OCI-LY1 (cell line): Measurements from ENCODE around the gene WDR70.
A peak's percentile ranks its signal among the peaks of the same experiment; 100 is the strongest.
"Not testable (repeated sequence)": the region's sequence is repeated elsewhere in the genome, so short reads cannot be mapped to it uniquely, and the experiment has no call there.

ENCODE experiments used
- H2AFZ ChIP-seq: fragments of 200-600 bp; sonication (generic), shearing (Covaris generic); 2 replicates; pipeline ENCODE4 v1.6.0; 2014; ENCODE audit warnings: antibody characterized with exemption, mild to moderate bottlenecking, low read length
- H3F3A ChIP-seq: fragments of 200-600 bp; sonication (generic), shearing (Covaris generic); 2 replicates; pipeline ENCODE4 v1.6.0; 2014; ENCODE audit warnings: mild to moderate bottlenecking, antibody characterized with exemption, low read length, moderate library complexity; ENCODE audit not compliant: insufficient read depth
- H3K27ac ChIP-seq: fragments of 200-600 bp; sonication (generic); 2 replicates; pipeline ENCODE4 v1.5.1; 2014; ENCODE audit warnings: low read length, mixed run types, mild to moderate bottlenecking, low read depth; ENCODE audit not compliant: poor library complexity, severe bottlenecking
- H3K27me3 ChIP-seq: fragments of 200-600 bp; sonication (generic); 2 replicates; pipeline ENCODE4 v1.6.0; 2014; ENCODE audit warnings: antibody characterized with exemption, mild to moderate bottlenecking, low read length, moderate library complexity; ENCODE audit not compliant: insufficient read depth
- H3K36me3 ChIP-seq: fragments of 200-600 bp; sonication (generic); 2 replicates; pipeline ENCODE4 v1.6.1; 2014; ENCODE audit warnings: mild to moderate bottlenecking, antibody characterized with exemption, low read length, moderate library complexity, mixed read lengths; ENCODE audit not compliant: insufficient read depth
- H3K4me1 ChIP-seq: fragments of 200-600 bp; sonication (generic); 2 replicates; pipeline ENCODE4 v1.5.1; 2014; ENCODE audit warnings: mild to moderate bottlenecking, low read length, moderate library complexity; ENCODE audit not compliant: insufficient read depth, severe bottlenecking
- H3K4me2 ChIP-seq: fragments of 200-600 bp; sonication (generic), shearing (Covaris generic); 2 replicates; pipeline ENCODE4 v1.6.1; 2014; ENCODE audit warnings: low read length
- H3K4me3 ChIP-seq: fragments of 200-600 bp; sonication (generic); 2 replicates; pipeline ENCODE4 v1.5.1; 2014; ENCODE audit warnings: low read length, low read depth, mild to moderate bottlenecking, mixed read lengths; ENCODE audit not compliant: poor library complexity, severe bottlenecking
- H3K79me2 ChIP-seq: fragments of 200-600 bp; shearing (Covaris generic); 2 replicates; pipeline ENCODE4 v1.6.1; 2016; ENCODE audit warnings: mixed run types, low read length, mixed read lengths; ENCODE audit not compliant: insufficient read depth
- H3K9ac ChIP-seq: fragments of 200-600 bp; sonication (generic), shearing (Covaris generic); 2 replicates; pipeline ENCODE4 v1.6.1; 2014; ENCODE audit warnings: mild to moderate bottlenecking, low read length, mixed read lengths
- H3K9me2 ChIP-seq: fragments of 200-600 bp; sonication (generic), shearing (Covaris generic); 2 replicates; pipeline ENCODE4 v1.6.1; 2014; ENCODE audit warnings: low read depth, mild to moderate bottlenecking, low read length, mixed read lengths
- H3K9me3 ChIP-seq: fragments of 200-600 bp; shearing (Covaris generic); 2 replicates; pipeline ENCODE4 v1.6.1; 2014; ENCODE audit warnings: low read length, mixed read lengths
- H4K20me1 ChIP-seq: fragments of 200-600 bp; sonication (generic), shearing (Covaris generic); 2 replicates; pipeline ENCODE4 v1.6.0; 2016; ENCODE audit warnings: mild to moderate bottlenecking, low read length; ENCODE audit not compliant: insufficient read depth
- EZH2 ChIP-seq: fragments of 200-600 bp; sonication (generic), shearing (Covaris generic); IDR thresholded peaks from 2 replicates; pipeline ENCODE4 v1.8.0; 2017; ENCODE audit warnings: borderline replicate concordance, mixed run types, mild to moderate bottlenecking, antibody characterized with exemption, low read length, moderate library complexity, mixed read lengths
- TF ChIP-seq, protein P1 (sequence below): fragments of 200-600 bp; sonication (generic), shearing (Covaris generic); IDR thresholded peaks from 2 replicates; pipeline ENCODE4 v1.5.1; 2017; ENCODE audit warnings: mild to moderate bottlenecking, antibody characterized with exemption, low read length, moderate library complexity, mixed read lengths

The WDR70 gene

DNA sequence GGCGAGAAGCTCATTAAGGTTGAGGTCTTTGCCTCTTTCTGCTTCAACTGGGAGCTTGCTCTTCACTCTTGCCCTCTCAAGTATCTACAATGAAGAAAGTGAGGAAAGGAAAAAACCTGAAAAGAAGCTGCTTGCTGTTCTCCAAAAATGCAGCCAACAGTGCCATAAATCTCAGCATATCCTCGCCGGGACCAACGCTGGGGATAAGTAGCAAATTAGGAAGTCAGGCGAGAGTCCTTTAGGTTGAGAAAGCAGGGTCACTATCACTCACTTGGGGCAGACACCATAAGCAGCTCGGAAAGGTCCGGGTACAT, 8.6 kb upstream of the WDR70 start:
- TF ChIP-seq, protein P1, sequence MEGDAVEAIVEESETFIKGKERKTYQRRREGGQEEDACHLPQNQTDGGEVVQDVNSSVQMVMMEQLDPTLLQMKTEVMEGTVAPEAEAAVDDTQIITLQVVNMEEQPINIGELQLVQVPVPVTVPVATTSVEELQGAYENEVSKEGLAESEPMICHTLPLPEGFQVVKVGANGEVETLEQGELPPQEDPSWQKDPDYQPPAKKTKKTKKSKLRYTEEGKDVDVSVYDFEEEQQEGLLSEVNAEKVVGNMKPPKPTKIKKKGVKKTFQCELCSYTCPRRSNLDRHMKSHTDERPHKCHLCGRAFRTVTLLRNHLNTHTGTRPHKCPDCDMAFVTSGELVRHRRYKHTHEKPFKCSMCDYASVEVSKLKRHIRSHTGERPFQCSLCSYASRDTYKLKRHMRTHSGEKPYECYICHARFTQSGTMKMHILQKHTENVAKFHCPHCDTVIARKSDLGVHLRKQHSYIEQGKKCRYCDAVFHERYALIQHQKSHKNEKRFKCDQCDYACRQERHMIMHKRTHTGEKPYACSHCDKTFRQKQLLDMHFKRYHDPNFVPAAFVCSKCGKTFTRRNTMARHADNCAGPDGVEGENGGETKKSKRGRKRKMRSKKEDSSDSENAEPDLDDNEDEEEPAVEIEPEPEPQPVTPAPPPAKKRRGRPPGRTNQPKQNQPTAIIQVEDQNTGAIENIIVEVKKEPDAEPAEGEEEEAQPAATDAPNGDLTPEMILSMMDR: no peak
- TF ChIP-seq EZH2: no peak

DNA sequence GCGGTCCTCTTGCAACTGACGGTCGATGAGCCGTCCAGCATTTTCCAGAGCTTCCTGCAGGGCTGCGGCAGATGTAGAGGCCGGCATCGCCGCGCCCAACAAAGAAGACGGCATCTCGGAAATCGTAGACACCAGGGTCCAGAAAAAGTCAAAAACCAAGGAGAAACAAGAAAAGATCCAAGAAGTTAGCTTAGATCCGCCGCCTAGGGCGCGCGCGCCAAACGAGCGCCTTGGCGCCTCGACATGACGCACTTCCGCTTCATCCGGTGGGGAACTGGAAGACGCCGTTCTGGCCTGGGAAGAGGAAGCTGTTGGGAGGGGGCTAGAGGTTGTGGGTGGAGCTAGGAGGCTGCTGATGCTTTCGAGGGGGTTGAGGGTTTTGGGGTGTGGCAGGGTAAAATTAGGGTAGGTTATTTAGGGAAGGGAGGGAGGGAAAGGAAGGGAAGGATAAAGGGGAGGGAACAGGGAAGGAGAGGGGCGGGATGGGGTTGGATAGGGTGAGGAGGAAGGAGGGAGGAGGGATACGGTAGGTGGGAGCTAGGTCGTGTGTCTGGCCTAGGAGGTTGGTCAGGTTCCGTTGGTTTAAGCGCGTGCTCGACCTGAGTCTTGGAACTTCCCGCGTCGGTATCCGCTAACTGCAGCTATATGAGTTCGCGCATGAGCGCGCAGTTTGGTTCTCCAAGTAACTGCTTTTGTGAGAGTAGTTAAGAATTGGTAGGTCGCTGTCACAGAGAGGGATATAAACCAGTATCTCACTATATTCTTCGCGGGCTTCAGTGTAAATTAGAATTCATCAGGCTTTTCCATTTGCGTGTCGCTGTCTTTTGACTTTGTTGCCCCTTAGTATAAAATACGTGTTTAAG, 8.0 kb upstream of the WDR70 start, which contains the start of gene NUP155:
Gene NUP155 (minus strand): TSS at position 243 of the 863 bp plus-strand sequence. CDS start 129 bp downstream, at position 114.
- no peaks in the 10 kb centered on the region for H3K27me3 ChIP-seq
- no peaks in the 10 kb centered on the region for H3K9me2 ChIP-seq
- peak within 1 kb of the TSS; percentile 92 for H3K4me2 ChIP-seq
- TF ChIP-seq, protein P1: no peak
- TF ChIP-seq EZH2: no peak
- peaks cover 9% of the 10 kb centered on the region; the same call in 1 of the 2 replicates for H3K36me3 ChIP-seq
- peaks cover 46% of the 10 kb centered on the region for H3K79me2 ChIP-seq
- peaks cover 31% of the 10 kb centered on the region for H3K4me1 ChIP-seq
- no peaks in the 10 kb centered on the region for H3K9me3 ChIP-seq
- no peaks in the 10 kb centered on the region for H4K20me1 ChIP-seq
- H2AFZ ChIP-seq: no peak within 1 kb of the TSS
- H3K9ac ChIP-seq: peak within 1 kb of the TSS; percentile 97
- no peaks in the 10 kb centered on the region for H3F3A ChIP-seq
- H3K27ac ChIP-seq: peak within 1 kb of the TSS; percentile 62
- peak within 1 kb of the TSS; percentile 99 for H3K4me3 ChIP-seq

More for the DNA sequence above, 8.6 kb upstream of the WDR70 start:
- no peaks in the 10 kb centered on the region for H4K20me1 ChIP-seq
- H3K9ac ChIP-seq: peak overlapping the region; percentile 97
- peaks cover 12% of the 10 kb centered on the region; the same call in 1 of the 2 replicates for H3K36me3 ChIP-seq
- peak overlapping the region; percentile 92 for H3K4me2 ChIP-seq
- H3K27ac ChIP-seq: peak overlapping the region; percentile 62
- H3F3A ChIP-seq: no peaks in the 10 kb centered on the region
- H3K9me3 ChIP-seq: no peaks in the 10 kb centered on the region
- H3K27me3 ChIP-seq: no peaks in the 10 kb centered on the region
- peak overlapping the region; percentile 99 for H3K4me3 ChIP-seq
- no peak overlapping the region for H2AFZ ChIP-seq
- H3K79me2 ChIP-seq: peaks cover 51% of the 10 kb centered on the region
- H3K9me2 ChIP-seq: no peaks in the 10 kb centered on the region
- peaks cover 31% of the 10 kb centered on the region for H3K4me1 ChIP-seq

DNA sequence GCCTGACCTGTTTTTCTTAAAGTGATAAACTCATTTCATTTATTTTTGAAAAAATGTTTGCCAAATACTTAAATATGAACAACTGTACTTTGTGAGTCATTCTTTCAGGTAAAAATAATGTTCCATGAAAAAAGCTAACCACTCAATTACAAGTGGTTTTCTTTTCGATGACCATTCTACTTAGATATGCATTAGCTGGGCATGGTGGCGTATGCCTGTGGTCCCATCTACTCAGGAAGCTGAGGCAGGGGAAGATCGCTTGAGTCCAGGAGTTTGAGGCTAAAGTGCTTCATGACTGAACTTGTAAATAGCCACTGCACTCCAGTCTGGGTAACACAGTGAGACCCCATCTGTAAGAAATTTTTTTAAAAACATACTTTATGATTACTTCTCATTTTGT, 4.0 kb upstream of the WDR70 start:
- Histone ChIP-seq H3K9ac (no peak overlapping the region), H3K27ac (no peak overlapping the region), H3K9me2 (no peaks in the 10 kb centered on the region), H4K20me1 (no peaks in the 10 kb centered on the region), H3K4me2 (no peak overlapping the region), H3K4me1 (peaks cover 13% of the 10 kb centered on the region), H3K9me3 (no peaks in the 10 kb centered on the region), H3K27me3 (no peaks in the 10 kb centered on the region), H3K4me3 (no peak overlapping the region), H3F3A (no peaks in the 10 kb centered on the region), H2AFZ (no peak overlapping the region), H3K79me2 (peaks cover 13% of the 10 kb centered on the region), H3K36me3 (no peaks in the 10 kb centered on the region)
- TF ChIP-seq, protein P1: no peak
- TF ChIP-seq EZH2: no peak

DNA sequence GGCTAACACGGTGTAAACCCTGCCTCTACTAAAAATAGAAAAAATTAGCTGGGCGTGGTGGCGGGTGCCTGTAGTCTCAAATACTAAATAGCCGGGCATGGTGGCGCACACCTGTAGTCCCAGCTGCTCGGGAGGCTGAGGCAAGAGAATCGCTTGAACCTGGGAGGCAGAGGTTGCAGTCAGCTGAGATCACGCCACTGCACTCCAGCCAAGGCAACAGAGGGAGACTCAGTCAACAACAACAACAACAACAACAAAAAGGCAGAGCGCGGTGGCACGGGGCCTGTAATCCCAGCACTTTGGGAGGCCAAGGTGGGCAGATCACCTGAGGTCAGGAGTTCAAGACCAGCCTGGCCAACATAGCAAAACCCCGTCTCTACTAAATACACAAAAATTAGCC, 1.1 kb upstream of the WDR70 start:
- H3K9me3 ChIP-seq, H4K20me1 ChIP-seq, H3K9me2 ChIP-seq, H3K4me2 ChIP-seq, H3K27me3 ChIP-seq, H3F3A ChIP-seq, H3K79me2 ChIP-seq, H3K9ac ChIP-seq, H3K36me3 ChIP-seq, H2AFZ ChIP-seq, H3K27ac ChIP-seq, H3K4me1 ChIP-seq, H3K4me3 ChIP-seq: not testable (repeated sequence)
